CD4-positive, alpha-beta T cell treated with Interleukin-17A for 4 hours (primary cell): ENCODE data around the gene NUDT4.
A peak's percentile ranks its signal among the peaks of the same experiment; 100 is the strongest.

Experiments
- DNase-seq: peaks from one replicate; pipeline ENCODE4 v3.0.0-alpha.2; 2020; ENCODE audit warnings: mixed read lengths

Gene NUDT4

DNA sequence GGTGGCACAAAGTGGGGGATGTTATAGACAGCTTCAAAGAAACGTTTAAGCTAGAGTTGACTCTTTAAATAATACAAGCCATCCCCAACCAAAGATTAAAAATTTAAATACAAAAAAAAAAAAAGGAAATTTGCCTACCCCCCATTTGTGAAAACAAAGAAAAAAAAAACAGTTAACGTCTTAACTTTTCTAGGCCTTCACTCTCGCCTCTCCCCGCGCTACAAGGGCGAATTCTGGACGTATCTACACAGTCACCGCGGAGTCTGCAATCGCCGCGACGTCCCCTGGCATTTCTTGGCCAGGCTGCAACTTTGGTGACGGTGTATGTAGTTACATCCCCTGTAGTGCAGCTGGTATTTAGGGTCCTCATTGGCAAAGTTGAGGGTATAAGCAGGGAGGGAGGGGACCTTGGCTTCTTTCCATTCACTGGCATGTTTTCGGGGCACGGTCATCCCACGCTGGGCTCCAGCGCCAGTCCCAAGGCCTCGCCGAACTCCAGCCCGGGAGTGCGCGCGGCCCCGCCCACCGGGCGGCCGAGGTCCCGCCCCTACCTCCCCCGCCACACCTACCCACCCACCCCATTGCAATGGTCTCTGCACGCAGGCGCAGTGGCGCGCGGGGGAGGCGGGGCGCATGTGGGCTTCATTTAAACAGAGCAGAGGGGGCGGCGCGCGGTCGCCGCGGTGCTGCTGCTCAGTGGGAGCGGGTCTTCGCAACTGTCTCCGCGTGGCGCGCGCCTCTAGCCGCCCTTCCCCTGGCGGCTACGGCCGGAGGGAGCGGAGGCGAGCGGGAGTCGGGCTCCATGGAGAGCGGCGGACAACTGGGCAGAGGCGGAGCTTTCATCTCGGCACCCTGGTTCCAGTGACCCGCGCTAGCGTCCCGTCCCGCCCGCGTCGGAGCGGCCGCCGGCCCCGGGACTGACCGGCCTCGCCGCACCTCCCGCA is at the start of gene NUDT4:
TSS of gene NUDT4 (plus strand) at position 674 of the 944 bp plus-strand sequence. CDS start 398 bp downstream, outside the sequence.
- peak; percentile 99 for DNase-seq

DNA sequence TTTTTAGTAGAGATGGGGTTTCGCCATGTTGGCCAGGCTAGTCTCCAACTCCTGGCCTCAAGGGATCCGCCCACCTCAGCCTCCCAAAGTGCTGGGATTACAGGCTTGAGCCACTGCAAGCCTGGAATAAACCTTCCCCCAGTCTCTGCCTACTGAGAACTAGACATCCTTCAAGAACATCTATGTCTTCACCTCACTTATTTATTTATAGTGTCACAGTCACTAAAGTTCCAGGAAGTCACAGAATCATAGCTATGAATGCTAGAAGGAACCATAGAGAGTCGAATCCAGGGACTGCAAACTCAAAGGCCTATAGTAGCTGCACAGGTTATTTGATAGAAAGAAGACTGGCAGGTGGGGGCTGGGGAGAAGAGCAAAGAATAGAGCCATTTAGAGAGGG is 44.7 kb upstream of the NUDT4 start:
- no peak for DNase-seq

DNA sequence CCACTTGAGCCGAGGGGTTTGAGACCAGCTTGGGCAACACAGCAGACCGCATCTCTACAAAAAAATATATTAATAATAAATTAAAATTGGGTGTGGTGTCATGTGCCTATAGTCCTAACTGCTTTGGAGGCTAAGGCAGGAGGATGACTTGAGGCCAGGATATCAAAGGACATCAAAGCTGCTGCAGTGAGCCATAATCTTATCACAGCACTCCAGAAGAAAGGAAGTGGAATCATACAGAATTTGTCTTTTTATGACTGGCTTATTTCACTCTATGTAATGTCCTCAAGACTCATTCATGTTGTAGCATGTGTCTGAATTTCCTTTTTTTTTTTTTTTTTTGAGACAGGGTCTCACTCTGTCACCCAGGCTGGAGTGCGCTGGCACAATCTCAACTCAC is 43.9 kb upstream of the NUDT4 start:
- DNase-seq, result no peak

DNA sequence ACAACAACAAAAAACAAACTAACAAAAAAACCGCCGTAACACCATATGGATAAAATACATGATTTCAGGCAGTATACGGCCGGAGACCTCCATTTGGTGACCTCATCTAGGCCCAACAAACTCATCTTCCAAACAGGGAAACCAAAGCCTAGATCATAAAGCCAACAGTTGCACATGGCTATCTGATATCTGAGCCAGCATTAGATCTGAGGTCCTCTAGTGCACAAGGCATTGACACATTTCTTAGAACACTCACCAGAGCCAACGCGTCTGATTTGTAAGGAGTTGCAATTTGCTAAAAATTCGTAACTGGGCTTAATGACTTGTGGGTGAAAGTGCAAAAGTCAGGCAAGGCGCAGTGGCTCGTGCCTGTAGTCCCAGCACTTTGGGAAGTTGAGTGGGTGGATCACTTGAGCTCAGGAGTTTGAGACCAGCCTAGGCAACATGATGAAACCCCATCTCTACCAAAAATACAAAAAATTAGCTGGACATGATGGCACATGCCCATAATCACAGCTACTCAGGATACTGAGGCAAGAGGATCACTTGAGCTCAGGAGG is 42.0 kb upstream of the NUDT4 start:
- DNase-seq, result no peak

DNA sequence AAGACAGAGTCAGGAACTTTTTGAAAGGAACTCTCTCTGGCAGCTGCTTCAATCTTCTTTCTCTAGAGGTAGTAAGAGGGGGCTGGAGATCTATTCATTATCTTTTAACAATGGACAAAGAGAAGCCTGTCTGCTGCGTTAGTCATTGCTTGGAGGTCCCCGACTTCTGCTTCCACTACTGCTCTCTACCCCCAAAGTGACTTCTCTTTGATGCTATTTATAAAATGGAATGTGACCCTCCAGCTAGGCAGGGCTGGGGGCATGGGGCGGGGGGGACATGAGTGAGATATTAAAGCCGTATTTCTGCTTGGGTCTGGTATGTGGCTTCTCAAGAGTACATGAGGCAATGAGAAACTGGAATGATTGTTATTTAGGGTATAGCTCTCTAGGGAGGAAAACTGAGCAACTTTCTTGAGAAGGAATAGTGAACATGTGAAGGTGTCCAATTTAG is 41.4 kb upstream of the NUDT4 start:
- DNase-seq, result no peak

DNA sequence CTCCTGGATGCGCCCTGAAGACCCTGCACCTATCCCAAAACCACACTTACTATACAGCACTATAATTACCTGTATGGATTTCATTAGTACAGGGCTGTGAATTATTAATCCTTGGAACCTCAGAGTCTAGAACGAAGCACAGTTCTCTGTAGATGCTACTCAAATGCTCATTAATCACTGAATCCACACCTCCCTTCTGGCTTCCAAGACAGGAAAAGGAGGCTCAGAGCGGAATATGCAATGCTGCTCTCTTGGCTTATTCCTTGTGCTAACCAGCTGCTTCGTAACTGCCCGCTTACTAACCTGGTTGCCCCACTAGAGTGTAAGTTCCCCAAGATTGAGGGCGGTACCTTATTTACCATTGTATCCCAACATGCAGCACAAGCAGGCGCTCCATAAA is 39.1 kb upstream of the NUDT4 start:
- DNase-seq, result no peak

DNA sequence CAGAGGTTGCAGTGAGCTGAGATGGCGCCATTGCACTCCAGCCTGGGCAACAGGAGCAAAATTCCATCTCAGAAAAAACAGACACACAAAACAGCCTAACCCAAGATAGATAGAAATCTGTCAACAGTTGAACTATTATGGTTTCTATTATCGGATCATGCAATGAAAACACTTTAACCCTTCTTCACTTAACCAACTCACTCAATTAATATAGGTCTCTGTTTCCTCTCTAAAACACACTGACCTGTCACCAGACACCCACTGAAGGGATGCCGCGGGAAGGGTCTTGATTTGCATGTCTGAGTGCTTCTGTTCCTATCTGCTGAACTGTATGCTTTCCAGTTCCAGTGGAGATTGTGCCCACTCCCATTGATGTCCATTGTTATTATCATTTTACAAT is 38.0 kb upstream of the NUDT4 start:
- DNase-seq, result no peak

DNA sequence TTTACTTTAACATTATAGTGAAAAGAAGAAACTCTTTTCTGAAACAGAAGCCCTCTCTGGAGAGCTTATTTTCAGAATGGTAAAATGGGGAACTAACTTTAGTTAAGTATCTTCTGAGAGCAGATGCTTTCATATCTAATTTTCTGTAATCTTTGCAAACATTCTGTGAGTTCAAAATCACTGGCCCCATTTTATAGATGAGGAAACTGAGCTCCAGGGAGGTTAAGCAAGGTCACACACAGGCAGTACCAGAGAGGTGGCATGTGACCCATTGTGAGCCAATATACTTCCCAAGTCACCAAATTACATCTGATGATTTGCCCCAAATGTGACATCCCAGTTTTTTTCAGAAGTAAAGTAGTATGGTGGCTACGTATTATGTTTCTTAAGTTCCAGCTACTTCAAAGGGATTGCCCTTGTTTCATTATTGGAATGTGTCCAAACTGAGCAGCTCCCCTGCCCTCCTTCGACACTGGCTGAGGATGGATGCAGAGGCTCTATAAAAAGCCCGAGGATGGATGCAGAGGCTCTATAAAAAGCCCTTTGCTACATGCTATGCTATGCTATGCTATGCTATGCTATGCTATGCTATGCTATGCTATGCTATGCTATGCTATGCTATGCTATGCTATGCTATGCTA is 36.2 kb upstream of the NUDT4 start:
- DNase-seq, result no peak

DNA sequence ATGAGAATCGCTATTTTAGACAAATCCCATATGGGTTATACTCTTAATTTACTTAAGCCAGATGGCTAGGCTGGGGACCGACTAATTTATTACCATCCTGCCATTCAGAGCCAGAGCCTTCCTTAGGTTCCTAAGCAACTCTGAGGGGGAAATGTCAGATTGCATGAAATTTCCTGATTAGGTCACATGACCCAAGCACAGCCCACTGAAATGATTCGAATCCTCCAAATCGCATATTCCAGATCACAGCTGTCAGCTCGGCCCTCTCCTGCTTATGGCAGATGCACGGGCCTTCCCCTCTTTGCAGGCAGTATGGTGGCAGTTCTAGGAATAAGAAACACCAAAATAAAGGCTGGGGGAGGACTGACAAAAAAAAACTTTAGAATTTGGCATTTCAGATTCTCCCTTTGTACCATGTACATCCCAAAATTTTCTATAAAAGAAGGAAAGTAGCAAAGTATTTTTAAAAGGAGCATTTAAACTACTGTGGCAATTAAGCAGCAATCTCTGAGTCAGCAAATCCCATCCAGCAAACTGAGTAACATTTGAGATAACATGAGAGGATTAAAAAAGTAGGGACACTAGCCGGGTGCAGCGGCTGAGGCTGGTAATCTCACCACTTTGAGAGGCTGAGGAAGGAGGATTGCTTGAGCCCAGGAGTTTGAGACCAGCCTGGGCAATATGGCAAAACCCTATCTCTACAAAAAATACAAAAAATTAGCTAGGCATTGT is 30.5 kb upstream of the NUDT4 start:
- DNase-seq, result no peak

DNA sequence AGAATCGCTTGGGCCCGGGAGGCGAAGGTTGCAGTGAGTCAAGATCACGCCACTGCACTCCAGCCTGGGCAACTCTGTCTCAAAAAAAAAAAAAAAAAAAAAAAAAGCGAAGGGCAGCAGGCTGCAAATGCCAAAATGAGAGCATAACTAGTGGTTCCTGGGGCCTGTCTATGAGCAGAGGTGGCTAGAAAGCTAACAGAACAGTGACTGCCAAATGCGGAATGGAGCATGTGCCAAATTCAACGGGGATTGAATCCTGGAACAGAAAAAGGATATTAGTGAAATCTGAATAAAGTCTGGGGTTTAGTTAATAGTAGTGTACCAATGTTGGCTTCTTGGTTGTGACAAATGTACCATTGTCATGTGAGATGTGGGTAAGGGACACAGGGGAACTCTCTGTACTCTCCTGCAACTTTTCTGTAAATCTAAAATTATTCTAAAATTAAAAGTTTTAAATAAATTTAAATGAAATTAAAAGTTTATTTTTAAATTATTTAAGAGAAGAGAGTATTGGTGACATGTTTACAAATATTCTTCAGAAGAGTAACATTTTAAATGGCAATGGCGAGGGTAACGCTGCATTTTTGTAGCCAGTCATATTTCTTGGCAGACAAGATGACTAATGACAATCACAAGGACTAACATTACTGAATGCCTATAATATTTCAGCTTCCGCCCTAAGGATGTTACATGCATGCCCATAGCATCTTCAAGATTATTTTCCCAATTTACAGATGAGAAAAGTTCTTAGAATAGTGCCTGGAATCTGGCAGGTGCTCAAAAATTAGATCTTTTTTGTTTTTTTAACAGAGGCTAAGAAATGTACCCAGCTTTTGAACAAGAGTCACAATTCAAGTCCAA is 28.9 kb upstream of the NUDT4 start:
- DNase-seq, result no peak

DNA sequence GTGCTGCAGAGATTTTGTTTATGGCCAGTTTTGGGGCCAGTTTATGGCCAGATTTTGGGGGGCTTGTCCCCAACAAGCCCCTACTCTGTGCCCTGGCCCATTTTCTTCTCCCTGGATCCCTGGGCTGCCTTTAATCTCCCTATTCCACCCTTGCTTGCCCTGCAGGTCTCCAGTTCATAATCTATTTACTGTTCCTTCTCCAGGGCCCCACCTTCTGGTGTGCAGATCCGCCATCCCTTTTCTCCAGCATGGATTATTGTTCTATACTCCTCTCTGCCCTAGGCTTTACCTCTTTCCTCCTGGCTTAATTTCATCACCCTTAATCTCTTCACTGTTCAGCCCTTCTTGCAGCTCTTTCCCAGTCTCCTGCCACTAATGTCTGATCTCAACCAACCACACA is 26.0 kb upstream of the NUDT4 start:
- no peak for DNase-seq

DNA sequence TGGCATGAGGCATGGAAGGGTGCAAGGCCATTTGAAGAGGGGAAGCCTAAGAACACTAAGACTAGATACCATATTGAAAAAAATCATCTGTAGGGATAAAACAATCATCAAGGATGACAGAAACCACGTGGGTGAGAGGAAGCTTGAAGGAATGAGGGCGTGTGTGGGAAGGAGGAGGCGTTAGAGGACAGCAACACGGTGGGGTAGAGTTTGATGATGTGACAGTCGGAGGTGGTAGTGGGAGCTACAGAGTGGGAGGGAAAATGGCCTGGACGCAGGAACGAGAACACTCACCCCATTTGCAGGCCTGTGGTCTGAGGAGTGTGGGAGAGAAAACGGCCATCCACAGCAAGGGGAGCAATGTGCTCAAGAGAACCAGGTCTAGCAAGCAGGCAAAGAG is 25.4 kb upstream of the NUDT4 start:
- no peak for DNase-seq

DNA sequence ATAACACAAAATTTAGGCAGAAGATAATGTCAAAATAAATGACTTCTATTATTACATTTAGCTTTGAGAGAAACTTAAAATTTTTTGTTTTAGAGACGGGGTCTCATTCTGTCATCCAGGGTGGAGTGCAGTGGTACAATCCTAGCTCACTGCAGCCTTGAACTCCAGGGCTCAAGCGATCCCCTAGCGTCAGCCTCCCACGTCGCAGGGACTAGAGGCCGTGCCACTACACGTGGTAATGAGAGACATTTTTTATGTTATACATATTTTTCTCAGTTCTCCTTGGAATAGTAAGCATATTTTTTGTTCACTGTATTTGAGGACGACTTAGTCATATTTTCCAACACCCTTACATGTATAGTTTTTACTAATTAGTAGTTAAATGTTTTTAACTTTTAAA is 21.5 kb upstream of the NUDT4 start:
- DNase-seq, result no peak

DNA sequence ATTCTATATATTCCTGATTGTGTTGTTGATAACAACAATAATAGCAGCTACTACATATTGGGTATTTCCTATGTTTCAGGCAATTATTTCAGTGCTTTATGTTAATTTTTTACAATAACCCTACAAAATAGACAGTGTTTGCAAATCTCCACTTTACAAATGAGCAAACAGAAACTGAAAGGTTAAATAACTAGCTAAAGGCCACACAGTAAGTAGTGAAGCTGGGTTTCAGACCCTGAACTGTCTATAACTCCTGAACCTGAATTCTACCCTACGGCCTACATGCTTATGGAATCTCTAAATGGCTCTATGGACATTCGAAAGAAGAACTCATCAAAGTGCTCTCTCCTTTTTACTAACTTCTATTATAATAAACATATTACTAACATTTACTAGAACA is 19.7 kb upstream of the NUDT4 start:
- no peak for DNase-seq

DNA sequence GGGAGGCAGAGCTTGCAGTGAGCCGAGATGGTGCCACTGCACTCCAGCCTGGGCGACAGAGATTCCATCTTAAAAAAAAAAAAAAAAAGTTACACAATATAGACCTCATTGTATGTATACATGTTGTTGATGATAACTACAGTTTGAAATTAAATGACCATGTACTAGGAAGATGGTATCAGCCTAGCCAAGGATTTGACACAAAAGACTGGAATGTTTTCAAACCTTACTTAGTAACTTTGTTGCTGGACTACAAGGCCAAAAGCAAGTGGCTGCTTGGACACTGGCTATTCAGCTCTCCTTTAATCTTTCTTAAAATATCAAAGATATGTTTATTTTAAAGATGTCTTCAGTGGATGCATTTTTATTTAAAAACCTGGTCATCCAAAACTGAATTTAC is 18.9 kb upstream of the NUDT4 start:
- DNase-seq, result no peak

DNA sequence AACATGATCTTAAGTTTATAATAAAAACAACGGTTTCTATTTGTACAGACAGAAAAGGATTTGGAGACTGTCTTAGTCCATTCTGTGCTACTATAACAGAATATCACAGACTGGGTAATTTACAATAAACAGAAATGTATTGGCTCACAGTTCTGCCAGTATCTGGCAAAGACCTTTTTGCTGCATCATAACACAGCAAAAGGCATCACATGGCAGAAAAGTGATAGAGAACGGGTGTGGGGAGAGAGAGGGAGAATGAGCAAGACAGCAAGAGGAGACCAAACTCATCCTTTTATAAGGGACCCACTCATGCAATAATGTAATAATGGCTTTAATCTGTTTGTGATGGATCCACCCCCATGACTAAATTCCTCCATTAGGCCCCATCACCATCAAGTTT is 17.0 kb upstream of the NUDT4 start:
- DNase-seq, result no peak

DNA sequence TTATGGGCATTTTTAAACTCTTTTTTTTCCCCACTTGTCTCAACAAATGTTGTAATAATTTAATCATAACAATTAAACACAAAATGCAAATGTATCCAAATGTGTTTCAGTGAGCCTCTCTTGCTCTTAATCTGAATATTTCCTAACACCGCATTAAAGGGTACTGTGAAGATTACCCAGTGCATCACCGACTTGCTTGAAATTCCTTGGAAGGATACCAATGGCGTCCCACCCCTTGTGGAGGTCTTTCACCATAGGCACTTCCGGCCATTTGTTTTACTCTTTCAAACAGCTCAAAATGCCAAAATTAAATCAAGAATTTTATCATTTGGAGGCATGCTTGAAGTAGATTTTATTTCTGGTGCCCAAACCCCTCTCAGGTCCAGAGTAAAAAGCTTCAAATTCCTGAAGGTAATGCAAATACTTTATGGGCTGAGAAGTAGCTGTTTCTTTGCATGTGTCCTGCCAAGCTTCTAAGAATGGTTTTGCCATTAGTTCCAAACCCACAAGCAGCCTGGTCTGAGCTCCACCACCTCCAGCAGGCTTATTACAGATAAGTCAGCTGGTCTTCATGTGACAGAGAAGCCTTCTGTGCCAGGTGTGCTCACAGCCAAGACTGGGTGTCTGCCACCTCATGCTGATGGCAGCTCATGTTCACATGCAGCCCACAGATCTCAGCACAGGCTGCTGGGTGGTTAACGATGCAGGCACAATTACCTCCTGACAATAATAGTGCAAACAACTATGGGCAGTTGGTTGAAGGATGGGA is 16.4 kb upstream of the NUDT4 start:
- no peak for DNase-seq

DNA sequence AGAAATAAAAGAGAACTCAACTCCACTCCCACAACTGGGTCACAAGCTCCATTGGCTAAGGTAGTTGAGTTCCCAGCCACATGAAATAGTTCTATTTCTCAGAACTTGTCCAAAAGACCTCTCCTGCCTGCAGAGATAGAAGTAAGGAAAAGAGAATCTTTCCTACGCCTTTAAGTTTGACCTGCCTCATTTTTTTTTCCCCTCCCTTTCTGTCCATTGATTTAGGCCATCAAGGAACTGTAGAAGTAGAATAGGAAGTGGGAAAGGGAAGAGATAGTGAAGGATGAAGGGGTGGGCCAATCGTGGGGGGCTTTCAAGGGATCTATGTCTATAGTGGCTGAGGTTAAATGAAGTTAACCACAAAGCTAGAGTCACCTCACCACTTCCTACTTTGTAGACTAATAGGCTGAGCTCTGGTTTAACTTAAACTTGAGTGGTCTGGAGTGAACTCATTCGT is 13.9 kb upstream of the NUDT4 start:
- no peak for DNase-seq

DNA sequence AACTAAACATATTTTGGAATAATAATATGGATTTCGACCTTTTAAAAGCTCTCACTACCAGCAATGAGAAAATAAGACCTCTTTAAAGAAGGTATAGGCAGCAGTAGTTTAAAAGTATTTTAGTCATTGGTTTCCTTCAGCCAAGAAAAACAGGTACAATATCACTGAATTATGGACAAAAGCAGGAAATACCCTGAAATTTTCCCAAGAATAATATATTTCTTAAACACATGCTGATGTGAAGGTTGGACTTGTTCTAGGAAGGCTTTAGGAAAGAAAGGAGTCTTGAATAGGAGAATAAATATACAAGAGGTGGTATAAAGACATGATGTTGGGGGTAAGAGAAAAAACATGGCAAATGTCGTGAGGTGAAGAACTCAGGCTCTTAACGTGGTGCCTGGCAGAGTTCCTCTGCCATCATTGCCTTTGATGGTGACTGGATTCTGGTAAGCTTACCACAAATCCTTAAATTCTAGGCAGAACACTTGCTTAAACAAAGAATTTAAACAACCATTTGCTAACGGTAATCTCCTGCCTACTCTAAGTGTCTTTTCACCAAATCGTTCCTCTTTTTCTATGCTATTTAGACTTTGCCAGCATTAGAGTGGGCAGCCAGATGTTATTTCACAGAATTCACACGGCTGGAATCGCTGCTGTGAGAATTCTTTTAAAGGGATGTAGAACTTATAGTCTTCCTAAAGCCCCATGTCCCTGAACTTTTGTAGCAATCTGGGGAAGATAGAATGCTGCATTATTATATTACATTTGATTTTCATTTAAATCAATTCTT is 11.9 kb upstream of the NUDT4 start:
- DNase-seq, result no peak

DNA sequence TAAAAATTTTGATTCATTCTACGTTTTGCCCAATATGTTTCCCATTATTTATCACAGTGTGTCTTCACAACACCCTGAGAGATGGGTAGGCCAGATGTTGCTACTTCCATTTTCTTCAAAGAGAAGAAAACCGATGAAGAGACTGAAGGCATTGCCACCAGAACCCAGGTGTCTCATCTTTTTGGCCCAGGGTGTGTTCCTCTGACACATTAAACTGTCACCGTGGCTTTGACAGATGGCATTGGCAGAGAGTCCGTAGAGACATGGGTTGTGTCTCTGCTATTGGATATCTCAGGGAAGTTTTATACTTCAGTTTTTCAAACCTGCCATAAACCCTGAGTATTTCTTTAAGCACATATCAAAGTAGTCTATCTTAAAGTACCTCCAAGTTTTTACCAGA is 11.3 kb upstream of the NUDT4 start:
- DNase-seq, result no peak

DNA sequence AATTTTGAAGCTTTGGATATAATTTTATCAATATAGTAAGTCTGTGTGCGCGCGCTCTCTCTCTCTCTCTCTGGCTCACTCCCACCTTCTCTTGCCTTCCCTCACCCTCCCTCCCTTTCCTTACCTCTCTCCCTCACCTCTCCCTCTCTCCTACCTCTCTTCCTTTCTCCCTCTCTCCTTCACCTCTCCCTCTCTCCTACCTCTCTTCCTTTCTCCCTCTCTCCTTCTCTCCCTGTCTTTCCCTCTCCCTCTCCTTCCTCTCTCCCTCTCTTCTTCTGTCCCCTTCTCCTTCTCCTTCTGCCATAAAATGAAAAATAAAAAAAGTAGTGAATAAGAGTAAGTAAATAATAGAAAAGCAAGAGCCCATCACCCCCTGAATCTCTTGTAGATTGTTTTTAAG is 9.0 kb upstream of the NUDT4 start:
- no peak for DNase-seq
